ENCODE measurements around the gene CTCFL.

DNA sequence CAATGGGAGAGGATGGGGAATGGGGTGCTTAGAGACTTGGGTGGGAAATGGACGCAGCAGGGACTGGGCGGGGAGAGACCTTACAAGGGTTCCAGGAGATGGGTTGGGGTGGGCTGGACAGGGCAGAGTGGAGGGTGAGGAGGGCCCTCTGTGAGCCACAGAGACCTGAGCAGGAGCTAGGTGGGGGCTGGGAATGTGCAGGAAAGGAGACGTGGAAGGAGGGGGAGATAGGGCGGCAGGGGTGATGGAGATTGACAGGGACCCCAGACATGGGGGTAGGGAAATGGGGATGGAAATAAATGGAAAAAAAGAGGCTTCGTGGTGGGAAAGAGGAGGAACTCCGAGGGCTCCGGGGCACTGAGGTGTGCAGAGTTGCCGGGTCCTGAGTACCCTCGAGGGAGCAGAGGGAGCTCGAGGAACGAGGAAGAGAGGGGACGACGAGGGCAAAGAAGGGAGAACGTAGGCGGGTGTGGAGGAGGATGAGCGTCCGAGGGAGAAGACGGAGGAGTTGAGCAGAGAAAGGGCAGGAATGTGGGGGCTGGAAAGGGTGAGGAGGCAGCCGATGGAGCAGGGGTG, 2.0 kb upstream of the CTCFL start:
- TF ChIP-seq POLR2A (IDR thresholded peaks at IDR 0.05) (no peak), POLR2AphosphoS5 (IDR thresholded peaks at IDR 0.05) (no peak)
